Skeletal muscle satellite cell (primary cell): Measurements from ENCODE around the gene NKAIN2.
"Not testable (repeated sequence)": the region's sequence is repeated elsewhere in the genome, so short reads cannot be mapped to it uniquely, and the experiment has no call there.

Experiments used
- H3K27me3 ChIP-seq: 2 replicates; pipeline ENCODE4 v1.7.0; 2013; ENCODE audit warnings: low read length; ENCODE audit not compliant: control insufficient read depth, insufficient read depth
- H3K36me3 ChIP-seq: 2 replicates; pipeline ENCODE4 v1.7.0; 2013; ENCODE audit warnings: mild to moderate bottlenecking, control low read depth, low read length; ENCODE audit not compliant: insufficient read depth
- H3K4me1 ChIP-seq: 2 replicates; pipeline ENCODE4 v1.7.0; 2013; ENCODE audit warnings: low read length; ENCODE audit not compliant: control insufficient read depth, insufficient read depth
- H3K4me2 ChIP-seq: 2 replicates; pipeline ENCODE4 v1.7.0; 2013; ENCODE audit warnings: mild to moderate bottlenecking, low read length
- H3K4me3 ChIP-seq: 2 replicates; pipeline ENCODE4 v1.7.0; 2013; ENCODE audit warnings: low read length
- H3K9ac ChIP-seq: 2 replicates; pipeline ENCODE4 v1.7.0; 2013; ENCODE audit warnings: mild to moderate bottlenecking, low read depth, low read length, moderate library complexity
- H3K9me3 ChIP-seq: replicated peaks from 2 replicates; pipeline ENCODE4 v1.7.0; 2013; ENCODE audit warnings: mild to moderate bottlenecking, control low read depth, low read length

Gene NKAIN2

DNA sequence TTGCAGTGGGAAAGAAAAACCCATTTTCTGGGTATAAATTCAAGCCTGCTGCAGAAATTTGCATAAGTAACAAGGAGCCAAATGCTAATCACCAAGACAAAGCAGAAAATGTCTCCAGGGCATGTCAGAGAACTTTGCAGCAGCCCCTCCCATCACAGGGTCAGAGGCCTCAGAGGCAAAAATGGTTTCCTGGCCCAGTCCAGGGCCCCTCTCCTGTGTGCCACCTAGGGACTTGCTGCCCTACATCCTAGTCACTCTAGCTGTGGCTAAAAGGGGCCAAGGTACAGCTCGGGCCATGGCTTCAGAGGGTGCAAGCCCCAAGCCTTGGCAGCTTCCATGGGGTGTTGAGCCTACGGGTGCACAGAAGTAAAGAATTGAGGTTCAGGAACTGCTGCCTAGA, 497.2 kb downstream of the NKAIN2 start:
- H3K4me2 ChIP-seq, H3K36me3 ChIP-seq, H3K4me3 ChIP-seq, H3K27me3 ChIP-seq, H3K9ac ChIP-seq, H3K4me1 ChIP-seq, H3K9me3 ChIP-seq: not testable (repeated sequence)

DNA sequence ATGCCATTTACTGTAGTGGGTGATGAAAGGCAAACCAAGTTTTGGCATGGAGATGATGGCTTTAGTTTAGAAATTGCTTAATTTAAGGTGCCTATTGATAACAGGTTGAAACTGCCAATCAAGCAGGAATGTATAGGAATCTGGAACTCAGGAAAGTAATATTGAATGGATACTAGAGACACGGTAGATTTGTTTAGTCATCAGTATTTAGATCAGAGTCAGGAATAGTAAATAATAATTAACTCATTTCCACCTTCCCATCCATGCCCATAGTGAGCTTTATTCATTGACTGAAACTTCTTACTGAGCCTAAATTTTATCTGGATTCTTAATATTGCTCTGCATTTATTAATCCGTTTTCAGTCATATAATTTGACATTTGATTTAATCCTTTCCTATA, 500.3 kb downstream of the NKAIN2 start:
- Histone ChIP-seq H3K9me3 (no peaks in the 10 kb centered on the region), H3K4me3 (no peak overlapping the region), H3K4me1 (no peaks in the 10 kb centered on the region), H3K9ac (no peak overlapping the region), H3K4me2 (no peak overlapping the region), H3K36me3 (no peaks in the 10 kb centered on the region), H3K27me3 (no peaks in the 10 kb centered on the region)

DNA sequence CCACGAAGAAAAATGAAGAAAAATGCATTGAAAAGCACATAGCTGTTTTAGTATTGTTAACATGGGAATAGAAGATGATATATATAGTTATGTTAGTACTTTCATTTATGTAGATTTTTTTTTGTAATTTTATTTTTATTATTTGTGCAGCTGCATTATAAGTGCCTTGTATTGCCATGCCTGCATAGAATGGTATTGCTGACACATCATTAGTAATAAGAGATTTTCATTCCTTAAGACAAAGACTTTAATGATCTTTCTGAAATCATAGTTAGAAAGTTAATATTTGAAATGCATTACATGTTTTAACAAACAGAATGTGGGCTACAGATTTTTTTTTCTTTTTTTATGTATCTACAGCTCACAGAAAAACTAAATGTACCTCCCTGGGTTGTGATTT, 506.5 kb downstream of the NKAIN2 start:
- H3K36me3 ChIP-seq = no peaks in the 10 kb centered on the region
- H3K9me3 ChIP-seq = no peaks in the 10 kb centered on the region
- no peak overlapping the region for H3K9ac ChIP-seq
- H3K27me3 ChIP-seq = no peaks in the 10 kb centered on the region
- H3K4me2 ChIP-seq = peak overlapping the region; percentile 12
- H3K4me1 ChIP-seq = peaks cover 3% of the 10 kb centered on the region
- no peak overlapping the region for H3K4me3 ChIP-seq

DNA sequence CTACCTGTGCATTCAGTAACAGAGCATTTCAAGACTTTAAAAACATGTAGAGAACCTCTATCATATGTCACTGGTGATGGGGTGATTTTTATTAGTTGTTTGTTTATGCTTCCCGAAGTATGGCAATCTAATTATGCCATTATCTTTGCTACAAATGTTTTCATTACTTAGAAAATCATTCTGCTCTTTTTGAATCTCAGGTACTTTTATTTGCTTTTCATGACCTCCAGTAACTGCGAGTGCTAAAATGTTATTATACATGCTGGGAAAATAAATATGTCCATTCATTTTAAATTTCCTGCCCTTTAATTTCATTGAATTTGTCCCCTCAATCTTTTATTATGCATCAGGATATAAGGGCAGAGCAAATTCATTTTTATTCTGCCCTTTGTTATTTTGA, 515.7 kb downstream of the NKAIN2 start:
- no peaks in the 10 kb centered on the region for H3K27me3 ChIP-seq
- no peak overlapping the region for H3K4me3 ChIP-seq
- no peaks in the 10 kb centered on the region for H3K9me3 ChIP-seq
- no peaks in the 10 kb centered on the region for H3K4me1 ChIP-seq
- H3K9ac ChIP-seq = no peak overlapping the region
- no peaks in the 10 kb centered on the region for H3K36me3 ChIP-seq
- no peak overlapping the region for H3K4me2 ChIP-seq

DNA sequence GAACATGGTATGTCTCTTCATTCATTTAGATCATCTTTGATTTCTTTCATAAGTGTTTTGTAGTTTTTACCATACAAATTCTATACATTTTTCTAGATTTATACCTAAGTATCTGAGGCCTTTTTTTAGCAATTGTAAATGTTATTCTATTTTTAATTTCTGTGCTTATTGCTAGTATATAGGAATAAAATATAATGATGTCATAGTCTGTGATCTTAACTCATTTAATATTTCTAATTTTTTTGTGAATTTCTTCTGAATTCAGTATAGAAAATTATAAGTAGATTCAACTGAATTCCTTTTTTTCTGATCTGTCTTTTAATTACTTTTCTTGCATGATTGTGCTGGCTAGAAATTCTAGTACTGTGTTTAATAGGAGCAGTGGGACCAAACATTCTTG, 520.6 kb downstream of the NKAIN2 start:
- Histone ChIP-seq H3K36me3 (no peaks in the 10 kb centered on the region), H3K4me3 (no peak overlapping the region), H3K4me1 (no peaks in the 10 kb centered on the region), H3K4me2 (no peak overlapping the region), H3K27me3 (no peaks in the 10 kb centered on the region), H3K9me3 (no peaks in the 10 kb centered on the region), H3K9ac (no peak overlapping the region)

DNA sequence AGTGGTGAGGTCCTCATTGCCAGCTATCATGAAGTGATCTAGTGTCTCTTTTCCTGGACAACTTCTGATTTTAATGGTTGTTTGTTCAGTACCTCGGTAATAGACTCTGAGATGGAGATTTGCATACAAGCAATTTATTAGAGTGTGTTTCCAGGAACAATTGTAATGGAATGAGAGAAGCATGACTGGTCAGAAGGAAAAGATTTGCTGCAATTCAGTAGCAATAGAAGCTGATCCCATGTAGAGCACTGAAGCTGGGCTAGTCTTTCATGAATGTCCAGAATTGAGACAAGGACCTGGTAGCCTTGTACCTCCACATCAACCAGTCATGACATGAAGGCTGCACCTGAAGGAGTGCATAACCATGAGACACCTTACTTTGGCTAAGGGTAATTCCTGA, 526.5 kb downstream of the NKAIN2 start:
- Histone ChIP-seq H3K4me3 (no peak overlapping the region), H3K36me3 (no peaks in the 10 kb centered on the region), H3K4me2 (no peak overlapping the region), H3K9me3 (no peaks in the 10 kb centered on the region), H3K27me3 (no peaks in the 10 kb centered on the region), H3K4me1 (no peaks in the 10 kb centered on the region), H3K9ac (no peak overlapping the region)

DNA sequence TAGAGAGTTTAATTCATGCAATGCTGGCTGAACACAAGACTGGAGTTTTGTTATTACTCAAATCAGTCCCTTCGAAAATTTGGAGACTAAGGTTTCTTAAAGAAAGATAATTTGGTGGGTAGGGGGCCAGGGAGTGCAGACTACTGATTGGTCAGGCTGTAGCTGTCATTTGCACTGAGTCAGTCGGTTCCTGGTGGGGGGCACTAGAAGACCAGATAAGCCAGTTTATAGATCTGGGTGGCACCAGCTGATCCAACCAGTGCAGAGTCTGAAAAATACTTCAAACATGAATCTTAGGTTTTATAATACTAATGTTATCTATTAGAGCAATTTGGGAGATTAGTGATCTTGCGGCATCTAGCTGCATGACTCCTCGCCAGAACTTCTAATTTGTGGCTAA, 530.7 kb downstream of the NKAIN2 start:
- Histone ChIP-seq H3K4me1 (no peaks in the 10 kb centered on the region), H3K4me2 (no peak overlapping the region), H3K9ac (no peak overlapping the region), H3K9me3 (no peaks in the 10 kb centered on the region), H3K36me3 (no peaks in the 10 kb centered on the region), H3K27me3 (no peaks in the 10 kb centered on the region), H3K4me3 (no peak overlapping the region)

DNA sequence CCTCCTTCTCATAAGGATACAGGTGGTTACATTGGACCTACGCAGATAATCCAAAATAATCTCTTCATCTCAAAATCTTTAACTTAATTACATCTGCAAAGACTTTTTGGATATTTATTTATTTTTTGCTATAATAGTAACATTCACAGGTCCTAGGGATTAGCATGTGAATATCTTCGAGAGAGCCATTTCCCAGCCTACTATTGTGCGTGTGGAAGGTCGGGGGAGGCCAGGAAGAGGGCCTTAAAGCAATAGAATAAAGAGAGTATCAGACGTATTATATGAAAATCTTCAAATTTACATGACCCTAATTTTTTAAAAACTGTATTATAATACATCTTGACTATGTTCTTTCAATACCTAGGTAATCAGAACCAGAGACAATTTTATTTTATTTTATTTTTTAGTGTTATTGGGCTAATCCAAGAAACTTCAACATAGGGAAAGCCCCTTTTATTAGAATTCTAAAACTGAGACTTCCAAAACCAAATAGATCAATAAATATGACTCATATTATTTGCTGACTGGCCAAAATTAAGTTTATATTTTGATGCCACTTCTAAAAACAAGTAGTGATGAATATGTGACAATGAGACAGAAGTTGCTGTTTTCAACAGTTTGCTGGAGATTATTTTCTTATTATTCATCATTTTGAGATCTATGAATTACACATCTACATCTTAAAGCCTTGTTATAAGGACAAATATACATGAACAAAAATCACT, 536.1 kb downstream of the NKAIN2 start:
- H3K4me1 ChIP-seq = no peaks in the 10 kb centered on the region
- H3K4me2 ChIP-seq = no peak overlapping the region
- no peak overlapping the region for H3K9ac ChIP-seq
- no peaks in the 10 kb centered on the region for H3K9me3 ChIP-seq
- H3K36me3 ChIP-seq = no peaks in the 10 kb centered on the region
- H3K4me3 ChIP-seq = no peak overlapping the region
- no peaks in the 10 kb centered on the region for H3K27me3 ChIP-seq

DNA sequence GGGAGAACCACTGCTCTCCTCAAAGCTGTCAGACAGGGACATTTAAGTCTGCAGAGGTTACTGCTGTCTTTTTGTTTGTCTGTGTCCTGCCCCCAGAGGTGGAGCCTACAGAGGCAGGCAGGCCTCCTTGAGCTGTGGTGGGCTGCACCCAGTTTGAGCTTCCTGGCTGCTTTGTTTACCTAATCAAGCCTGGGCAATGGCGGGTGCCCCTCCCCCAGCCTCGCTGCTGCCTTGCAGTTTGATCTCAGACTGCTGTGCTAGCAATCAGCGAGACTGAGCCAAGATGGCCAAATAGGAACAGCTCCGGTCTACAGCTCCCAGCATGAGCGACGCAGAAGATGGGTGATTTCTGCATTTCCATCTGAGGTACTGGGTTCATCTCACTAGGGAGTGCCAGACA, 544.7 kb downstream of the NKAIN2 start:
- not testable (repeated sequence) for H3K9me3 ChIP-seq, H3K27me3 ChIP-seq, H3K36me3 ChIP-seq

DNA sequence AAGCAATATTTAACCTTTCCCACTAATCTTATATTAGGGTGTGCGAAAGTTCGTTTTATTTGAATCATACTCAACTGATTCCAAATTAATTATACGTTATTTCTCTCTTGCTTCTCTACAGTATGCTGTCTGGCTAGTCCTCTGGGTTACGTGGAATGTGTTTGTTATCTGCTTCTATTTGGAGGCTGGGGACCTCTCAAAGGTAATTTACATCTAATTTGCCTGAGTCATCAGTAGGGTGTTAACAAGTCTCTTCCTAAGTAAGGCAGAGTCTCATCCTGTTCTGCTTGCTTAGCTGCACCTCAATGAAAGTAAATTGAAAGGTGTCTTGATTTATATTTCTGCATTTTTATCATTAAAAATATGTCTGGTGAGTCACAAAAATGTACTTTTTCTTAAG, 551.5 kb downstream of the NKAIN2 start:
- Histone ChIP-seq H3K27me3 (no peaks in the 10 kb centered on the region), H3K9me3 (no peaks in the 10 kb centered on the region), H3K9ac (no peak overlapping the region), H3K4me2 (no peak overlapping the region), H3K4me1 (no peaks in the 10 kb centered on the region), H3K4me3 (no peak overlapping the region), H3K36me3 (no peaks in the 10 kb centered on the region)

More for the DNA sequence above, 544.7 kb downstream of the NKAIN2 start:
- not testable (repeated sequence) for H3K9ac ChIP-seq, H3K4me1 ChIP-seq, H3K4me2 ChIP-seq, H3K4me3 ChIP-seq

DNA sequence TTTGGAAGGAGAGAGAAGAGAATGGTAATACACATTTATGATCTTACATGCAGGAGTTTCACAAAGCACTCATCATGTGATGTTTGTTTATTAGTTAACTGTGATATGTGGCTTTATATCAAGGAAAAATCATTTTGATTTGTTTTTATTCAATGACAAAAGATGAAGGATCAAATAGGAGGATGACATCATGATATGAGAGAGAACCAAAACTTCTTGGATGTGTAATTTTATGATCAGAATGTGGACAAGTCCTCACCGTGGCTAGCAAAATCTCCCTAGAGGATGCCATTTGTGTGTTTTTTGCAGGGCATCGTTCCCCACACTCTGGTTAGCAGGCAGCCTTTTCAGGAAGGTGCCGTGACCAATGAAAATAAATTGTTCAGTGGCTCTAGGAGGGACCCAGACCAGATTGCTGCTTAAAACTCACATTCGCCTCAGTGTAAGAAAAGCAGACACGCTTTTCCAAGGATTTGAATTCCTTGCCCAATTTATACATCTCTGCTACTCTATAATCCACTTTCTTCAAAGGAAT, 552.7 kb downstream of the NKAIN2 start:
- Histone ChIP-seq H3K36me3 (no peaks in the 10 kb centered on the region), H3K4me3 (no peak overlapping the region), H3K9me3 (no peaks in the 10 kb centered on the region), H3K9ac (no peak overlapping the region), H3K4me1 (no peaks in the 10 kb centered on the region), H3K4me2 (no peak overlapping the region), H3K27me3 (no peaks in the 10 kb centered on the region)

DNA sequence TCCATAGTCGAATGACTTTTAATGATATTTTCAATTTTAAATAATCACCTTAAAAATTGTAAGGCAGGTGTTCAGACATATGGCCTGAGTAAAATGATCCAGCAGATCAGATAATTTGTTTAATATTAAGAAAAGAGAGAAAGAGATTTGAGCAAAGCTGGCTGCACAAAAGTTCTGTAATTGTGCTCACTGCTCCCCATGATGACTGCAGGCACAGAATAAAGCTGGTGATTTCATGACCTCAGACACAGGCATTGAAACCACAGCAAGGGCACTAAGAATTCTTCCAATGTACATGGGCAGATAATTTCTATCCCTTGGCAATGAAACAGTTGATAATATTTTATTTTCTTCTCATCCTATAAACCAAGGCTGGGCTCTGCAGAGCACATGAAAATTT, 553.1 kb downstream of the NKAIN2 start:
- Histone ChIP-seq H3K9ac (no peak overlapping the region), H3K36me3 (no peaks in the 10 kb centered on the region), H3K27me3 (no peaks in the 10 kb centered on the region), H3K4me2 (no peak overlapping the region), H3K4me1 (no peaks in the 10 kb centered on the region), H3K4me3 (no peak overlapping the region), H3K9me3 (no peaks in the 10 kb centered on the region)
